ENCODE measurements around the gene ATP10B.
"Not testable (repeated sequence)": the region's sequence is repeated elsewhere in the genome, so short reads cannot be mapped to it uniquely, and the experiment has no call there.

ATP10B gene

GRCh38 chr5:160812996-160813395 is 39.0 kb downstream of the ATP10B start:
- DNase-seq: not testable (repeated sequence)

- DNase-seq: no peak
Measured at GRCh38 chr5:160805376-160805775, 46.6 kb downstream of the ATP10B start.

GRCh38 chr5:160802592-160802991 is 49.4 kb downstream of the ATP10B start:
- DNase-seq: no peak

GRCh38 chr5:160800375-160801275 is 51.4 kb downstream of the ATP10B start:
- no peak for DNase-seq

GRCh38 chr5:160799184-160799583 is 52.8 kb downstream of the ATP10B start:
- peak; percentile 0 to 30 for DNase-seq

- DNase-seq: no peak
Measured at GRCh38 chr5:160797020-160797419, 55.0 kb downstream of the ATP10B start.

GRCh38 chr5:160793530-160793899 is 58.5 kb downstream of the ATP10B start:
- no peak for DNase-seq

GRCh38 chr5:160792732-160793529 is 59.1 kb downstream of the ATP10B start:
- no peak for DNase-seq

- DNase-seq: no peak
Measured at GRCh38 chr5:160792281-160792680, 59.7 kb downstream of the ATP10B start.

GRCh38 chr5:160789219-160789859 is 62.7 kb downstream of the ATP10B start:
- DNase-seq: no peak

GRCh38 chr5:160788102-160788660 is 63.8 kb downstream of the ATP10B start:
- DNase-seq: no peak

GRCh38 chr5:160787240-160787639 is 64.8 kb downstream of the ATP10B start:
- peak; percentile 2 to 18 for DNase-seq

- no peak for DNase-seq
Measured at GRCh38 chr5:160774666-160775315, 77.2 kb downstream of the ATP10B start.

- DNase-seq: no peak
Measured at GRCh38 chr5:160773646-160774410, 78.2 kb downstream of the ATP10B start.

- DNase-seq: no peak
Measured at GRCh38 chr5:160772854-160773253, 79.2 kb downstream of the ATP10B start.

GRCh38 chr5:160770718-160771117 is 81.3 kb downstream of the ATP10B start:
- DNase-seq: no peak

- no peak for DNase-seq
Measured at GRCh38 chr5:160769301-160769700, 82.7 kb downstream of the ATP10B start.

- DNase-seq: no peak
Measured at GRCh38 chr5:160767062-160767461, 84.9 kb downstream of the ATP10B start.

- DNase-seq: no peak
Measured at GRCh38 chr5:160760008-160760407, 92.0 kb downstream of the ATP10B start.

GRCh38 chr5:160757194-160757593 is 94.8 kb downstream of the ATP10B start:
- DNase-seq: no peak

GRCh38 chr5:160750938-160751657 is 100.9 kb downstream of the ATP10B start:
- no peak for DNase-seq

Data from CD4-positive, alpha-beta T cell treated with Interleukin-1 beta for 1 hour (primary cell).